Peyer's patch (tissue), 4 donors: ENCODE results near the gene CTRB2.
"Not testable (repeated sequence)": the region's sequence is repeated elsewhere in the genome, so short reads cannot be mapped to it uniquely, and the experiment has no call there.

Source experiments
- POLR2A ChIP-seq, 2 donors: fragments of 450-650 bp; IDR thresholded peaks; one replicate each; pipeline ENCODE4 v1.5.1; 2017; ENCODE audit warnings: antibody characterized with exemption in 2 of 2, mild to moderate bottlenecking in 2 of 2, moderate library complexity in 2 of 2
- TF ChIP-seq, protein P1 (sequence below), 6 experiments: fragments of 450-650 bp in 4 of 6; fragments of 200-600 bp in 2 of 6; sonication (generic) in 1 of 6; IDR thresholded peaks; one replicate each; pipeline ENCODE4 v1.5.1; 2017 to 2019; ENCODE audit warnings: antibody characterized with exemption in 6 of 6, mild to moderate bottlenecking in 3 of 6, moderate library complexity in 1 of 6

DNA sequence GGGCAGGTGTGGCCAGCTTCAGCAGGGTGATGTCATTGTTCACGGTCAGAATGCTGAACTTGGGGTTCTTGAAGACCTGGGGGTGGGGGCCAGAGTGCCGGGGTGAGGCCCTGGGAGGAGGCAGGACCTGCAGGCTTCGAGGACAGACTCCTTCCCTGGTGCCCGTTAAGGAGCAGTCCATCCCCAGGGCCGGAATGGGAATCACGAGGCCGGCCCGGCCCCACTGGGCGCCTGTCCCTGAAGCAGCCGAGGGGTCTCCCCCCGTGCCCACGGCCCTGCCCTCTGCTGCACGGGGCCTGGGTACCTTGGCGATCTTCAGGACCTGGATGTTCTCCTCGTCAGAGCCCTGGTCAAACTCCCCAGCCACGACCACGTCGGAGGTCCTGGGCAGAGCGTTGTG is 1.5 kb downstream of the CTRB2 start:
- TF ChIP-seq, protein P1, sequence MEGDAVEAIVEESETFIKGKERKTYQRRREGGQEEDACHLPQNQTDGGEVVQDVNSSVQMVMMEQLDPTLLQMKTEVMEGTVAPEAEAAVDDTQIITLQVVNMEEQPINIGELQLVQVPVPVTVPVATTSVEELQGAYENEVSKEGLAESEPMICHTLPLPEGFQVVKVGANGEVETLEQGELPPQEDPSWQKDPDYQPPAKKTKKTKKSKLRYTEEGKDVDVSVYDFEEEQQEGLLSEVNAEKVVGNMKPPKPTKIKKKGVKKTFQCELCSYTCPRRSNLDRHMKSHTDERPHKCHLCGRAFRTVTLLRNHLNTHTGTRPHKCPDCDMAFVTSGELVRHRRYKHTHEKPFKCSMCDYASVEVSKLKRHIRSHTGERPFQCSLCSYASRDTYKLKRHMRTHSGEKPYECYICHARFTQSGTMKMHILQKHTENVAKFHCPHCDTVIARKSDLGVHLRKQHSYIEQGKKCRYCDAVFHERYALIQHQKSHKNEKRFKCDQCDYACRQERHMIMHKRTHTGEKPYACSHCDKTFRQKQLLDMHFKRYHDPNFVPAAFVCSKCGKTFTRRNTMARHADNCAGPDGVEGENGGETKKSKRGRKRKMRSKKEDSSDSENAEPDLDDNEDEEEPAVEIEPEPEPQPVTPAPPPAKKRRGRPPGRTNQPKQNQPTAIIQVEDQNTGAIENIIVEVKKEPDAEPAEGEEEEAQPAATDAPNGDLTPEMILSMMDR (IDR thresholded peaks at IDR 0.05): not testable (repeated sequence)
- TF ChIP-seq POLR2A (IDR thresholded peaks at IDR 0.05): not testable (repeated sequence)
